GM19238 (cell line): Measurements from ENCODE around the gene PPP1R2C.

Experiments
- DNase-seq: peaks from one replicate; pipeline ENCODE4 v3.0.0; 2011; ENCODE audit warnings: low spot score; ENCODE audit not compliant: insufficient read length

PPP1R2C gene

DNA sequence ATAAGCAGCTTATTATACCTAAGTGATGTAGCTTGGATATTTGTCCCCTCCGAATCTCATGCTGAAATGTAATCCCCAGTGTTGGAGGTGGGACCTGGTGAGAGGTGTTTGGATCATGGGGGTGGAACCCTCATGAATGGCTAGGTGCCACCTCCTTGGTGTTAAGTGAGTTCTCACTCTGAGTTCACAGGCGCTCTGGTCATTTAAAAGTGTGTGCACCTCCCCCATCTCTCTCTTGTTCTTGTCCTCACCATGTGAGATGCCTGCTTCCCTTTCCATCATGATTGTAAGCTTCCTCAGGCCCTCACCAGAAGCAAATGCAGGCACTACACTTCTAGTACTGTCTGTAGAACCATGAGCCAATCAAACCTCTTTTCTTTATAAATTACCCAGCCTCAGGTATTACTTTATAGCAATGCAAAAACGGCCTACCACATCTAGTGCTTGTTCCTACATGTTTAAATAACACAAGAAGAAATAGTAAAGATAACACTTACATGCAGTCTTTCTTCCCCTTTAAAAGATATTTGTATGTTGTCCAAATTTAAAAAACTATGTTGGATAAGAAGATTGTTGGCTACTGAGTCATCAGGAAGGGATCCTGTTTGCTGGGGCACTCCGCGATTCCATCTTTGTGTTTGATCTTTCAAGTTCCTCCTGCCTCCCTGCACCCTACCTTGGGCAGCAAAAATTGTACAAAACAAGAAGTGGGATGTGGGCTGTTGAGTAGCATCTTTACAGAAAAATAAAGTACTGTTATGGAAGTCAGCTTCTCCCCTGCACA lies 29.7 kb downstream of the PPP1R2C start:
- DNase-seq, result no peak

DNA sequence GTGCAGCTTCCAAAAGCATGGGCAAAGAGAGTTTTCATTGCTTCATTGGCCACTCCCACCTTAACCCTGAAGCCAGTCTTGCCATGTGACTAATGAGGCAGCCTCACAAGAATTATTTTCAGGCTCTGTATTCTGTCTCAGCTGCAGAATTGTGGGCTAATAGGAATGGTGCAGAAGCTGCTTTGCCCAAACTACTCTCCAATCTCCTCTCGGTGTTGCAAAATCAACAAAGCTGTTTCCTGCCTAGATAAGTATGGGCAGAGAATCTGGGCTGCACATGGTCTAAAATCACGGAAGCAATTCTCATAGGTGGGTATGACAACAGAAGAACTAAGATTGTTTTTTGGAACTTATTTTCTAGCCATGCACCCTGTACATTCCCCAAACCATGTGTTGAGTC lies 31.4 kb downstream of the PPP1R2C start:
- DNase-seq, result no peak

DNA sequence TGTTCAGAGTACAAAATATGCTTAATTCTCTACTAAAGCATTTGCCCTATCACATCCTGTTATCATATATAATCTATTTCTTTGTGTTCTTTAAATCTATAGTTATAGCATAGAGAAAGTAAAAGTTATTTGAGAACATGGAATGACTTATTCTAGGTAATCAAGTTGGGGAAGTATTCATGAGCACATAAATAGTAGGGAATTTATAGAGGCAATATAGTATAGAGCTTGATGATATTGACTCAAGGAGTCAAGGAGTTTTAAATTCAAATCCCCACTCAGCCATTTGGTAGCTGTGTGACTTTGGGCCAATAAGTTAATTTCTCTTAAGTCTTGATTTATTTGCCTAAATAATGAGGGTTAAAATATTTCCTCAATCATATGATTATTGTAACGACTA lies 37.5 kb downstream of the PPP1R2C start:
- no peak for DNase-seq

GRCh38 chrX:42739741-42740140 lies 38.2 kb downstream of the PPP1R2C start:
- DNase-seq, result no peak

DNA sequence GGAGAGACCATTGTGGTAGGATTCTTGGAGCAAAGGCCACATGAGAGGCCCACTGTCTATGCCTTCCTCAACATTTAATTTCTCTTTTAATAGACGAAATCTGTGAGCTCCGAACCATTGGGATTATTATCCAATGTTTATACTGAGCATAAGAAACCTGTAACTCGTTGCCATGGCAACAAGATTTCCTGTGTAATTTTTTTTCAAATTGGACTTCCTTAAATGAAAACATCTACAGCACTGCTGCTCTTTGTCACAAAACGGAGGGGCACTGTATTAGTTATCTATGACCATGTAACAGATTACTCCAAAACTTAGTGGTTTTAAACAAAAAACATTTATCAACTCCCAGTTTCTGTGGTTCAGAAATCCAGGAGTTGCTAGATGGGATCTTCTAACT lies 38.7 kb downstream of the PPP1R2C start:
- DNase-seq, result no peak

DNA sequence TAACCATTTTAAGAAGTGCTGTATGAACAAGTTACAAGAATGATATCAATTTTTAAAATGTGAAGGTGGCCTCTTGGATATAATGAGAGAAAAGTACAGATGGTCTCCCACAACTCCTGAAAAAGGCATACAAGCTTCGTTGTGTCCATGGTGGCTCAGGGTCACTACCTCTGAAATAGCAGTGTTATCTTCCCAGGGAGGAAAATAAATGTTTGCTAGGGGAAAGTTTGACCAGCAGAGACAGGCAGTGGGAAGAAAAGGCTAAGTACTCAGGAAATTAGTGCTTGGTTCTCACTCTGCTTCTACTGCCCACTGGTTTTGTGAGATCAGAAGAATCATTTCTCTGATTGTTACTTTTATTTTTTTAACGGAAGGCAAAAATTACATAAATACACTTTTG lies 39.4 kb downstream of the PPP1R2C start:
- DNase-seq, result no peak

- no peak for DNase-seq
Observed at GRCh38 chrX:42735250-42735649, 42.7 kb downstream of the PPP1R2C start.

GRCh38 chrX:42732506-42732905 lies 45.5 kb downstream of the PPP1R2C start:
- DNase-seq, result no peak
